ENCODE results near the gene MAGEB17.
"Not testable (repeated sequence)": the region's sequence is repeated elsewhere in the genome, so short reads cannot be mapped to it uniquely, and the experiment has no call there.

MAGEB17 gene

DNA sequence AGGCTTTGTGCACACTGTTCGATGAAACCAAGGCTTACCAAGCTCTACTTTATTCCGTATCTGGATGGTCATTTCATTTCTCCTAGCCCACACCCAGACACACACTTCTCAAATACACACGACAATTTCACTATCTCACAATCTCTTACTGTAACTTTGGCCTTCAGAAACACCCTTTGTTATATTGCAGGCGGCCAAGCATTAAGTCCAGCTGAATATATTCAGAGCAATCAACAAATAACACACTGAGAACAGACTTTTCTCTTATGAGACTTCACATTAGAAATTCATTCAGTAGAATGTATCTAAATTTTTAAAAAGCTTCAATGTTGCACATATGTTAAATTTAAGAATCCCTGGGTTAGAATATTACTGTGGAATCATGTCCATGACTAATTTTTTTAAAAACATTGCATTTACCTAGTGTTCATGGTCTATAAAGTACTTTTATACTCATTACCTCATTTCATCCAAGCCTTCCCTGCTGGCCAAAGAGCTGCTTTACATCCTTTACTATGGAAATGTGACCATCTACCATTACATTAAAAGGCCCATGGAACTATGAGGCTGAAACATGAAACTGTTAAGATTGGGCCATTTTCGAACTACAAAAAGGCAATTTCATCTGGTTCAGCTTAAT is 10.5 kb upstream of the MAGEB17 start:
- DNase-seq = no peak

DNA sequence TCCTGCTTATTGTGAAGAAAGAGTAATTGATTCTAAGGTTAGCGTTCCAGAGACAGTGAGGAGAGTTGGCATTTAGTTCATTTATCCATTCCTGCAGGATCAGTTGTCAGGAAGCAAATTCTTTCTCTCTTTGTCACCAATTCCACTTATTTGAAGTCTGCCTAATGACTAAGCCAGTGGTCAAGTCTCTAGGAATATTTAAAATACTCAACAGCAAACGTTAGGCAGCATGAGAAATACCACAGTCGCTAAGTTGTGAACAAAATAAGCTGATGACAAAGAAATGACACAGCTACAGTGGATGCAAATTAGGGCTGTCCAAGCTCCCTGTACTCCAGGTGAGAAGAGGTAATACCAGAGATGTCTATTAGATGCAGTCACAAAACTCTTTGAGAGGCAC is 6.6 kb upstream of the MAGEB17 start:
- DNase-seq = no peak

DNA sequence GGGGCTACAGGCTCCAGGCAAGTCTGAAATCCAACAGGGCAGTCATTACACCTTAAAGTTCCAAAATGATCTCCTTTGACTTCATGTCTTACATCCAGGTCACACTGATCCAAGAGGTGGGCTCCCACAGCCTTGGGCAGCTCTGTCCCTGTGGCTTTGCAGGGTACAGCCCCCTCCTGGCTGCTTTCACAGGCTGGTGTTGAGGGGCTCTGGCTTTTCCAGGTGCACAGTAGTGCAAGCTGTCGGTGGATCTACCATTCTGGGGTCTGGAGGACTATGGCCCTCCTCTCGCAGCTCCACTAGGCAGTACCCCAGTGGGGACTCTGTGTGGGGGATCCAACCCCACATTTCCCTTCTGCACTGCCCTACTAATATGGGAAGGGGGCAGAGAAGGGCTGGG is 6.1 kb upstream of the MAGEB17 start:
- DNase-seq = not testable (repeated sequence)

DNA sequence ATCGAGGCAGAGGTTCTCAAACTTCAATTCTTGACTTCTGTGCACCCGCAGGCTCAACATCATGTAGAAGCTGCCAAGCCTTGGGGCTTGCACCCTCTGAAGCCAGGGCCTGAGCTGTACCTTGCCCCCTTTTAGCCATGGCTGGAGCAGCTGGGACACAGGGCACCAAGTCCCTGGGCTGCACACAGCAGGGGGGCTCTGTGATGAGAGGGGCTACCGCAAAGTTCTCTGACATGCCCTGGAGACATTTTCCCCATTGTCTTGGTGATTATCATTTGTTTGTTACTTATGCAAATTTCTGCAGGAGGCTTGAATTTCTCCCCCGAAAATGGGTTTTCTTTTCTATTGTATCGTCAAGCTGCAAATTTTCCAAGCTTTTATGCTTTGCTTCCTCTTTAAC is 4.9 kb upstream of the MAGEB17 start:
- no peak for DNase-seq

DNA sequence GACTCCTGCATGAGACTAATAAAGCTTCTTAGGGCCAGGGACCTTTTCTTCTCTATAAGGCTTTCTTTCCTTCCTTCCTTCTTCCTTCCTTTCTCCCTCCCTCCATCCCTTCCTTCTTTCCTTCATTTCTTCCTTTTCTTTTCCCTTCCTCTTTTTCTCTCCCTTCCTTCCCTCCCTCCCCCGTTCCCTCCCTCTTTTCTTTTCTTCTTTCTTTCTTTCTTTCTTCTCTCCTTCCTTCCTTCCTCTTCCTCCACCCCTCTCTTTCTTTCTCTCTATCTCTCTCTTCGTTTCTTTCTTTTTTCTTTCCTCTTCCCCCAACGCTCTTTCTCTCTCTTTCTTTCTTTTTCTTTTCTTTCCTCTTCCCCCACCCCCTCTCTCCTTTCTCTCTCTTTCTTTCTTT is 2.5 kb upstream of the MAGEB17 start:
- DNase-seq = no peak

DNA sequence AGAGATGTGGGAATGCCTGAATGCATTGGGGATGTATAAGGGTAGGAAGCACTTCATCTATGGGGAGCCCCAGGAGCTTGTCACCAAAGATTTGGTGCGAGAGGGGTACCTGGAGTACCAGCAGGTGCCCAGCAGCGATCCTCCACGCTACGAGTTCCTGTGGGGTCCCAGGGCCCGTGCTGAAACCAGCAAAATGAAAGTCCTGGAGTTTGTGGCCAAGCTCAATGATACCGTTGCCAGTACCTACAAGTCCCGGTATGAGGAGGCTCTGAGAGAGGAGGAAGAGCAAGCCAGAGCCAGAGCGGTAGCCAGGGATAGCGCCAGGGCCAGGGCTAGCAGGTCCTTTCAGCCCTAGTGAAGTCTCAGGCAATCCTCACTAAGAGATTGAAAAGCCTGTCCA is 3.8 kb downstream of the MAGEB17 start:
- no peak for DNase-seq

DNA sequence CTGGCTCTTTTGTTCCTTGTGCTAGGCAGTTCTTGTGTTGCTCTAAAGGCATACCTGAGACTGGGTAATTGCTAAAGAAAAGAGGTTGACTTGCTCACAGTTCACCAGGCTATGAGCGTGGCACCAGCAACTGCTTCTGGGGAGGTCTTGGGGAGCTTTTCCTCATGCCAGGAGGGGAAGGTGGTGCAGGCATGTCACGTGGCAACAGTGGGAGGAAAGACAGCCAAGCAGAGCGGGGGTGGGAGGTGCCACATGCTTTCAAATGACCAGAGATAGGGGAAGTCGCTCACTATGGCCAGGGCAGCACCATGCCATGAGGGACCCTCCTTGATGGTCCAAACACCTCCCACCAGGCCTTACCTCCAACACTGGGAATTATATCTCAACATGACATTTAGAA is 4.7 kb downstream of the MAGEB17 start:
- DNase-seq = no peak

DNA sequence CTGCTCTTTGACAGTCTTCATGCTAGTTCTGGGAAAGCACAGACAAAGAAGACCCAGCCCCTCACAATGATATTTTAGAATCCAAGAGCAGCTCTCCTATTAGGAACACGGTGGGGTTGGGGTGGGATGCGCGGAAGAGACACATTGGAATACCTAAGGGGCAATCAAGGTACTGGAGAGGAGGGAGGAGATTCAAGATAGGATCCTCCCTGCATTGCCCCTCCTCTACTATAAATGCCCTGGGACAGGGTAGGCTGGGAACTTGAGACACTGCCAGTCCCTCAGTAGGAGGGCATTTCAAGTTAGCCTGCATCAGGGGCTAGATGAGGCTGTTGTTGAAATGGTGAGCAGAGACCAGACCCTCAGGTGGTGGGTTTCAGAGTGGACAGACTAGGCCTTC is 5.1 kb downstream of the MAGEB17 start:
- DNase-seq = no peak

DNA sequence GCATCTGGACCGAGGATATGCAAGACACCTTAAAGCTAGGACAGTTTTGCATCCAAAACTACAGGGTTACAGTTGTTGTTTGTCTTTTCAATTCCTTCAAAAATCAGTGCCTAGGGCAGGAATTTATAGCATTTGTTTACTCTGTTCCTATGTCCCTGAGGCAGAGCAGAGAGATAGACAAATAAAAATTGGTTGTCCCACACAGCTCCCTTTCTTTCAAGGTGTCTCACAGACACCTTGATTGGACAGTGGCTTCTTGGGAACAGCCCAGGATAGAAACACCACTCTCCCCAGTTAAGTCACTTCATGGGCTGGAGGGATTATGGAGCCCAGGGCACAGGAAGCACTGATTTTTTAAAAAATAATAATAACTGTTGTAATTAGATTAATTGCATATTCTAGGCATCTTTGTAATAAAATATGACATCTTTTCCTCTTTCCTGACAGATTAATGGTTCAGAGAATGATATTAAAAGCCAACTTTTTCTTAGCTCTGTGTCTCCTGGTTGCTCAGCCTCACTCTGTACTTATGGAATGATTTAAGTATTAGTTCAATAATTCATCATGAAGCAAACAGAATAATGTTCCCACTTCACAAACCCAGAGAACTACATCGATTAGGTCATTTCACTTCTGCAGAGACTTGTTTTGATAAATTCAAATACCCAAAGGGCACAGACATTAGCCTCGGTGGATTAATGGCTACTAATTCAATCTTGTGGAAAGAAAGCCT is 8.2 kb downstream of the MAGEB17 start:
- DNase-seq = no peak

DNA sequence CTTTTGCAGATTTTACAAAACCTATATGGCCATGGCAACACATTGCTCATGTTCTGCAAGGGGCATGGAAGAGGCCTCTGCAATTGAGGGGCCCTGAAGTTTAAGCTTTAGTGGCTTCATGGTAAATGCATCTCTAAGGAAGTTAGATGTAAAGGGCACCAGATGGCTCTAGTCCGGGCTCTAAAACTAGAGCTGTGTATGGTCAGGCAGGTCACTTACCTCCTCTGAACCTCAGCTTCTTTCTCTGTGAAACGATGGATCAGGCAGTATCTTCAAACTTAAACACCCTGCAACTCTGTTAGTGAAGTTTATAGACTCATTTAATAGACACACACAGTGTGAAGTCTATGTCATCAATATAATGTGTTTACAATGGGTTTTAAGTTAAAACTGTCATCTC is 10.0 kb downstream of the MAGEB17 start:
- DNase-seq = no peak

DNA sequence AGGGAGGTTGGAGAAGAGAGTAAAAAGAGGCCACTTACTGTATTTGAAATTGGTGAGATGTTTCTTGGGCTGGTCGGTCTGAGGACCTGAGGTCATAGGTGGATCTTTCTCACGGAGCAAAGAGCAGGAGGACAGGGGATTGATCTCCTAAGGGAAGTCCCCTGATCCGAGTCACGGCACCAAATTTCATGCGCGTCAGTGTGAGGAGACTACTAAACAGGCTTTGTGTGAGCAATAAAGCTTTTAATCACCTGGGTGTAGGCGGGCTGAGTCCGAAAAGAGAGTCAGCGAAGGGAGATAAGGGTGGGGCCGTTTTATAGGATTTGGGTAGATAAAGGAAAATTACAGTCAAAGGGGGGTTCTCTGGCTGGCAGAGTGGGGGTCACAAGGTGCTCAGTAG is 16.6 kb downstream of the MAGEB17 start:
- DNase-seq = not testable (repeated sequence)

DNA sequence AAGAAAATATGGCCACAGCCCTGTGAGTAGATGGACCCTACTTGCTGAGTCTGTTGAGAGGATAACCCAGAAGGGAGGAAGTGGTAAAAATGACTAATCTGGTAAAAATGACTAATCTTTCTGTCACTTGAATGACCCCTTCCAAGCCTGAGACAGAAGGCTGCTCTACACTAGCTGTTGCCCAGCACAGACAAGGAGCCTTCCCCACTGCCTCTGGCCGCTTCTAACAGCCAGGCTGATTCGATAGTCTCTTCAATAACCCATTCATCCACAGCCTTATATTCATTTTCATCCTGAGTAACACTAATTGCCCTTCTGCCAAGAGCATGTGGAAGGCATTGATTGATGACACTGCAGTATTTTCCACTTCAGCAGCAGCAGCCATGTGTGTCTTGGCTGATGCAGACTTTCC is 18.4 kb downstream of the MAGEB17 start:
- DNase-seq = no peak

DNA sequence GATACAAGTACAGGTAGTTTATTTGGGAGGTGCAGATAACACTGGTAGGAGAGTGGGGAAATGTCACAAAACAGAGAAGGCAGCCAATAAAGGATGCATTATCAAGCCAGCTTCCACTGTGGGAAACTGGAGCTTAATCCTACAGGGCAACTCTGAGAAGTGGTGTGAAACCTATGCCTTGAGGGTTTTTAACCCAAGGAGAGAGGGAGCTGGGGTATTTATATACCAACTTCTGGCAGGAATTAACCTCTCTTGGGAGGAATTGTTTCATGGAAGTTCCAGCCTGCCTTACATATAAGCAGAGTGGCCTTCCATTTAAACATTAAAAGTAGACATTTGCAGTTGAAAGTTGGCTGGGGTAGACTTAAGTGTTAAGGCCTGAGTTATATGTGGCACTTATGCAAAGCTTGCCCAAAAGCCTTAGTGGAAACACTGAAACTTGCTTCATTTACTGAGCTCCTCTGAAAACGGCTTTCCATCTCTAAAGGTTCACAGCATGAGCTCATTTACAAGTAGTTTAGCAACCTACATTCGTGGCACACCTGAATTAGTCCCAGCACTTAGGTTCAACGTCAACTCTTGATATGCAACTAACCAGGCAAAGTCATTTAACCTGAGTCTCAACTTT is 19.2 kb downstream of the MAGEB17 start:
- no peak for DNase-seq

DNA sequence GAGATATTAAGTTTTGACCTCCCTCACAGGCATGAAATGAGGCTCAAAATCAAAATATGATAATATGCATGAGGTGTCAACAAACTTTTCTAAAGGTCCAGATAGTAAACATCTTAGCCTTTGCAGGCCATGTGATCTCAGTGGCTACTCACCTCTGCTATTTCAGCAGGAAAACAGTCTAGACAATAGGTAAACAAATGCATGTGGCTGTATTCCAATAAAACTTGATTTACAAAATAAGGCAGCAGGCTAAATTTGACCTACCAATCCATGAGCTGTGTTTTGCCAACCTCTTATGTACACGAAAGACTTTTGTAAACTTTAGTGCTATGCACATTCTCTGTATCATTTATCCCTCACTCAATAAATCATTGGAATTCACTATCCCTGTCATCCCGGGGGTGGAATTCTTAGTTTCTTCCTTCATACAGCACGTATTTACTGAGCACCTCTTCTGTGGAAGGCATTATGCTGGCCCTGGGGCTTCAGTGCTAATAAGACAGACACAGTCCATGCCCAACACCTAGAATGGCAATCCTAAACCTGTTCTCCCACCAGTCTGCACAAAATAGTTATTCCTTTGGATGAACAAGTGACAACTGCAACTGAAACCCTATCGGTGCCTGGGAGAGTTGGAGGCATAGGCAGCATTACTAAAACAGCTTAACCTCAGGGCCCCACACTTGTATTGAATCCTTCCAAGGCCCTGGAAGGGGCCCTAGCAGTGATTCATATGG is 19.9 kb downstream of the MAGEB17 start:
- DNase-seq = no peak

DNA sequence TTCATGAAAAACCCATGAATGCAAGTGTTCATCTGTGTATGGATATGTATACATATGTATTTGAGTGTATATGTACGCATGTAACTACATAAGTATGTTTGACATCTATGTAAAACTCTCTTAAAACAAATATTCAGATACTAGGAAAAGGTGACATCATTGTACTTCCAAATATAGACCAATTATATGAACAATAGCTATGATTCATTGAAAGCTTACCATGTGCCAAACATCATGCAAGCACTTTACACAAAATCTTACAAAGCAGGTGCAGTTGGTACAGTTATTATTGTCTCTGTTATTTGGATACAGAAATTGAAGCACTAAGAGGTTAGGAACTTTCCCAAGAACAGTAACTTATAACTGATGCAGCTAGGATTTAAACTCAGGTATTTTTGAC is 21.4 kb downstream of the MAGEB17 start:
- DNase-seq = no peak

DNA sequence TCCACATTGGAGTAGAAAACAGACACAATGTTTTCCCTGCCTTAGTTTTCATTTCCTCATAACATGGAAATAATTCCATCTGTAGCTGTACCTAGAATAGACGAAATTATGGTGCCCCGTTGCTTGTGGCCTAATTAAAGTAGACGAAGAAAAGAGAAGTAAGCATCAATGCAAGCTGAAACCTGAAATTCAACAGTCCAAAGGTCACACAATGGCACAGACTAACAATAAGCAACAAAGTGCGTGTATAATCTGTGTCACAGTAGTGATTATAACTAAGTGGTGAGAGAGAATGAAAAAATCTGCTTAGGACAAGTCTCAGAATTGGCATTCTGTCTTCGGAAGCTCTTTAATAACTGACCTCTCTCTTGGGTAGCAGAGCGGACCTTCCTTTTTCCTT is 24.3 kb downstream of the MAGEB17 start:
- no peak for DNase-seq

DNA sequence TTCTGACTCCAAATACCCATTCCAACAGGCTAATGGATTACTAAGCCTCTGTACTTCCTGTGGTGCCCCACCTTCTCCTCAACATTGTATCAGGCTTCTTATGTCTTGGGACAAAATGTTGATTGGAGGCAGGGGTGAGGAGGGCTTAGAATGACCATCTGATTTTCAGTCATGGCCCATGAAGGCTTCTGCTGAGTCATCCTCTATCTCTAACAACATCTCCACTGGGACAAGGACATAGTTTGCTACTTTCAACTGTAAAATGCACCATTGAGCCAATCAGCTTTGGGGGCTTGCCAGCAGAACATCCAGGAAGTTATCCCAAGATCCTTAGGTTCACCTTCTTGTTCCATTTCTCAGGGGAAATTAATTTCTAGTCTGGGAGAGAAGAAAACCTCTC is 29.5 kb downstream of the MAGEB17 start:
- no peak for DNase-seq

DNA sequence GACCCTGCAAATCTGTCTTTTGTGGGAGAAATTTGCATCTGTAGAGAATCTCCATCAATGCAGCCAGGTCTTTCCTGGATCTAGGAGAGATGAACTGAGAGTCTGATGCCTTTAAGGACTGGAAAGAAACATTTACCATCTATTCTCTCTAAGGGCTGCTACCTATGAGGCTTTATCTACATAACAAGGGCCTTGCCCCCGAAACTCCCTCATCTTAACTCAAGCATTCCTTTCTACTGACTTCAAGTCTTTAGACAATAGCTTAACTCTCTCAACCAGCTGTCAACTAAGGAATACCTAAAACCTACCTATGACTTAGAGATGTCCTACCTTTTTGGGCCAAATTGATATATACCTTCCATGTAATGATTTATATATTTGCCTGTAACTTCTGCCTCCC is 32.1 kb downstream of the MAGEB17 start:
- no peak for DNase-seq

DNA sequence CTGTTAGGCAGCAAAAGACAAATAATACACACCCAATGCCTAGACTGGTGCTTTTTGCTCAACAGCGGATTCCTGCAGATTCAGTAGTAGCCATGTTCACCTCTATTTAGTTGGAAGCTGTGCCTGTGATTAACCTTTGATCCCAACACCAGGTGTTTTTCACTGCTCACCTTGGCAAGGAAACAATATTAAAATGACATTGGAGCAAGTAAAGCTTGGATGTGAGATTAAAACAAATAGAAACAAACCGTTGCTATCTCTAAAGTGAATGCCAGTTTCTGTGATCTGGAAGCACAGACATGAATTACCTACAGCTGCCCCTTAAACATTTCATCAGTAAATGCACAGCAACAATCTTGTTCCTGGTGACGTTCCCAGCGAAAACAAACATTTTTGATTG is 35.7 kb downstream of the MAGEB17 start:
- DNase-seq = no peak

DNA sequence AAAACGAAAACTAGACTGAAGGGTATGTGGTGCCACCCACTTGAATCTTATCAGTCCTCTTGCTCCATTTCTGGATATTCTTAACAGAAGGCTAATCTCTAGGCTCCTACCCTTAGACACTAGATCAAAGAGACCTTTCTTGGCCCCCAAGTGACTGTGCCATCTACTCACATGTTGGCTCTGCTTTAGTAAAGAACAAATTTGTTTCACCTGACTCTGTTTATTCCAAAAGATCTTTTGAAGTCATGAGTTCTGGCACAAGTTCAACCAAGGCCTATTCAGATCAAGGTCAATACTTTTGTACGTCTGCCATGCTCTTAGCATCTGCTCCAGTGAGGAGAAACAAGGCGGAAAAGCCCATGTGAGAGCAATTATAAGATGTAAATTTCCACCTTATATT is 37.3 kb downstream of the MAGEB17 start:
- no peak for DNase-seq

DNA sequence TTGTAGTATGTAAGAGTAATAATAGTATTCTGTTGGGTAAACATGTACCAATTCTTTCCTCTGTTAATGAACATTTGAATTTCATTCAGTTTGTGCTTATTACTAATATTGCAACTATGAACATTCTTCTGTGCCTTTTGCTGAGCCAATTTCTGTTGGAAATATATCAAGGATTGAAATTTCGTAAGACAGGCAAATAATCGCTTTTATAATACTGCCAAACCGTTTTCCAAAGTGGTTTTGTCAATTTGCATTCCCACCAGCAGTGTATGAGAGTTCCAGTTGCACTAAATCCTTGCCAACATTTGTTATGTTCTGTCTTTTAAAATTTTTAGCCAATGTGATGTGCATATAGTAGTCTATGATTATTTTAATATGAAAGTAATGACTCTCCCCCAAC is 38.6 kb downstream of the MAGEB17 start:
- DNase-seq = no peak

DNA sequence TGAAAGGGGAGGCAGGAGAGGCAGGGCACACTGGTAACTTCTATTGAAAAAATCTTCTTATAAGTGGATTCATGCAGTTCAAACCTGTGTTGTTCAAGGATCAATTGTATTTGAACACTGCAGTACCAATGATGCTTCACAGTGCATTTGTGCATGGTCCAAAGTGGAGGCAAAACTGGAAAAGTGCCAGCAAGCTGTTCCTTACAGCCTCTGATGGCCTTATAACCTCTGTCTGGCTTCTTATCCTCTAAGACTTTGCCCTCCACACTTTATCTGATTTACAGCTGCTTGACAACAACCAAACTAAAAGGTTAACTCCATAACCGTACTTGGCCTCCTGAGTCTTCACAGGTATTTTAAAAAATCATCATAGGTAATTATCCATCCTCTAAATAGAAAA is 40.4 kb downstream of the MAGEB17 start:
- DNase-seq = no peak

DNA sequence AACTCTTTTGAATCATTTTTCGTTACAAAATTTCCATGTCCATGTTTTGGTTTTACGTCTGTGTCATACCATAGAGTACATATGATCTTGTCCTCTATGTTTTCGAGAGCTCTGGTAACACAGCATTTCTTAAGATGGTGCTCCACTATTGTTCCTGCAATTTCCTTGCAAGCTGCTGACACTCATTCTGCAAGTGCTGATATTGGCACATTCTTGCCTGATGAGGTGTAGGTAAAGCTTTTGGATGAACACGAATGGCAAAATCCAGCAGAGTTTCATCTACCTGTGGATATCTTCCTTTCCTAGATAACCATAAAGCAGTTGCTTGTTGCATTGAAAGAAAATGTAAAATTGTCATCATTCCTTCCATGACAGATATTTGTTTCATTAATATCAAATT is 41.3 kb downstream of the MAGEB17 start:
- no peak for DNase-seq

DNA sequence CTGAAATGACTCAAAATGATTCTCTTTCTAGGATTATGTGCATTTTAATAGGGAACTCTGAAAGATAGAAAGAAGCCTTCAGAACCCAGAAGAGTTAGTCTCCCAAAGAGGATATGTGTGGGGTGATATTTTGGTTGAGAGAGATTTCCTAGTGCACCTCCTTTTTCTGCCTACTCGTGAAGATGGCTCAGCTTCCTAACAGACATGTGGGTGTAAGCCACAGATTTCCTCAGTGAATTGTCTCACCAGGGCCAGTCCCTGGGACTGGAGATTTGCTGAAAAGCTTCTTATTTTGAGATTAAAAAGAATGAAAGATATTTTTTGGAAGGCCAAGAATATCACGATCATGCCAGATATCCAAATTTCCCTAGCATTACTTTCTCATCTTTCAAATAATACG is 42.8 kb downstream of the MAGEB17 start:
- DNase-seq = no peak

Data from stimulated activated CD4-positive, alpha-beta T cell treated with anti-CD3 and anti-CD28 coated beads, Interleukin-4, amount 100 ng/mL, for 4 hours (primary cell).